Smooth muscle cell (in vitro differentiated cells): ENCODE measurements around the gene VWA2. TPM values are rescaled to one million over a fixed set of nuclear protein-coding genes. Genes with fewer than 3 reads are reported as not detected.

Experiments used
- DNase-seq: peaks from one replicate; lab custom pipeline; 2025; ENCODE audit not compliant: unreplicated experiment; lab: John Stamatoyannopoulos, UW
- H2AFZ ChIP-seq: fragments of 200-600 bp; sonication (generic); 2 replicates; pipeline ENCODE4 v1.6.0; 2016; ENCODE audit warnings: antibody characterized with exemption, low read depth, mild to moderate bottlenecking
- H3F3A ChIP-seq: fragments of 200-600 bp; sonication (generic); 2 replicates; pipeline ENCODE4 v1.6.0; 2017; ENCODE audit warnings: antibody characterized with exemption, low read depth
- H3K27ac ChIP-seq: fragments of 200-600 bp; sonication (generic); 2 replicates; pipeline ENCODE4 v1.5.1; 2016; ENCODE audit warnings: low read depth, mild to moderate bottlenecking
- H3K27me3 ChIP-seq: fragments of 200-600 bp; sonication (generic); 2 replicates; pipeline ENCODE4 v1.6.1; 2016; ENCODE audit warnings: low read depth, mild to moderate bottlenecking
- H3K36me3 ChIP-seq: fragments of 200-600 bp; sonication (generic); 2 replicates; pipeline ENCODE4 v1.5.1; 2016; ENCODE audit warnings: low read depth
- H3K4me1 ChIP-seq: fragments of 200-600 bp; sonication (generic); 2 replicates; pipeline ENCODE4 v1.5.1; 2016; ENCODE audit warnings: low read depth
- H3K4me2 ChIP-seq: fragments of 200-600 bp; sonication (generic); 2 replicates; pipeline ENCODE4 v1.6.0; 2016; ENCODE audit warnings: mild to moderate bottlenecking
- H3K4me3 ChIP-seq: fragments of 200-600 bp; sonication (generic); 2 replicates; pipeline ENCODE4 v1.5.1; 2016; ENCODE audit warnings: mild to moderate bottlenecking
- H3K79me2 ChIP-seq: fragments of 200-600 bp; sonication (generic); 2 replicates; pipeline ENCODE4 v1.6.0; 2016; ENCODE audit warnings: low read depth, mild to moderate bottlenecking
- H3K9ac ChIP-seq: fragments of 200-600 bp; sonication (generic); 2 replicates; pipeline ENCODE4 v1.6.0; 2016; ENCODE audit warnings: low read depth
- H3K9me3 ChIP-seq: fragments of 200-600 bp; sonication (generic); replicated peaks from 2 replicates; pipeline ENCODE4 v1.5.1; 2016; ENCODE audit warnings: low read depth
- H4K20me1 ChIP-seq: fragments of 200-600 bp; sonication (generic); 2 replicates; pipeline ENCODE4 v1.6.0; 2016; ENCODE audit warnings: low read depth
- CTCF ChIP-seq: fragments of 200-600 bp; sonication (generic); IDR thresholded peaks from 2 replicates; pipeline ENCODE4 v1.5.1; 2017; ENCODE audit warnings: borderline replicate concordance, mild to moderate bottlenecking, antibody characterized with exemption; ENCODE audit not compliant: insufficient read depth, poor library complexity, severe bottlenecking
- WGBS: methylation state at CpG from one replicate; pipeline ENCODE4 v1.1.7; 2016; ENCODE audit warnings: low lambda C conversion rate; 5-methylcytosine and 5-hydroxymethylcytosine counted together
- polyA plus RNA-seq: library from polyadenylated mRNA; unstranded; fragments of >200 nt; fragmentation: Nextera tagmentation; extraction: Ambion mirVana; gene quantifications from 2 replicates; pipeline ENCODE4 v1.2.1, GENCODE V29; 2016
- total RNA-seq: library from RNA; depleted of rRNA; stranded (reverse); fragments of >200 nt; gene quantifications from 2 replicates; pipeline ENCODE4 v1.2.3, GENCODE V29; 2014

The VWA2 gene
- total and polyA plus RNA-seq, 2 experiments from 2014 or later = 0.06 to 0.36 TPM

DNA sequence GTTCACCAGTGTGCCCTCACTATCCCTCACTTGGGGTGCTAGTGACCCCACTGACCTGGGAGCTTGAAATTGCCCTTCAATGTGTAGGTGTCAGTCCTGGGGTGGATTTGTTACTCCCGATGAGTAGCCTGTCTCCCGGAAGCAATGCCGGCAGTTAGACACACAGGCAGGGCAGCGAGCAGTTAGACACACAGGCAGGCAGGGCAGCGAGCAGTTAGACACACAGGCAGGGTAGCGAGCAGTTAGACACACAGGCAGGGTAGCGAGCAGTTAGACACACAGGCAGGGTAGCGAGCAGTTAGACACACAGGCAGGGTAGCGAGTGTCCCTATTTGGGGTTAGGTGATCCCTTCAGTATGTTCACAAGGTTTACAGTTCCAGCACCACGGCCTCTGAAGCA is 44.0 kb downstream of the VWA2 start:
- no peak for DNase-seq
- H4K20me1 ChIP-seq = no peaks in the 10 kb centered on the region
- no peaks in the 10 kb centered on the region for H3K9me3 ChIP-seq
- no peaks in the 10 kb centered on the region for H3F3A ChIP-seq
- WGBS = 94% methylated on average over 10 of the region's 10 CpGs
- no peaks in the 10 kb centered on the region for H3K4me1 ChIP-seq
- no peaks in the 10 kb centered on the region for H3K79me2 ChIP-seq
- H3K27ac ChIP-seq = no peak overlapping the region
- no peaks in the 10 kb centered on the region for H3K27me3 ChIP-seq
- H3K4me3 ChIP-seq = no peak overlapping the region
- no peak overlapping the region for H2AFZ ChIP-seq
- H3K9ac ChIP-seq = no peak overlapping the region
- no peak for TF ChIP-seq CTCF
- H3K4me2 ChIP-seq = no peak overlapping the region
- H3K36me3 ChIP-seq = no peaks in the 10 kb centered on the region

DNA sequence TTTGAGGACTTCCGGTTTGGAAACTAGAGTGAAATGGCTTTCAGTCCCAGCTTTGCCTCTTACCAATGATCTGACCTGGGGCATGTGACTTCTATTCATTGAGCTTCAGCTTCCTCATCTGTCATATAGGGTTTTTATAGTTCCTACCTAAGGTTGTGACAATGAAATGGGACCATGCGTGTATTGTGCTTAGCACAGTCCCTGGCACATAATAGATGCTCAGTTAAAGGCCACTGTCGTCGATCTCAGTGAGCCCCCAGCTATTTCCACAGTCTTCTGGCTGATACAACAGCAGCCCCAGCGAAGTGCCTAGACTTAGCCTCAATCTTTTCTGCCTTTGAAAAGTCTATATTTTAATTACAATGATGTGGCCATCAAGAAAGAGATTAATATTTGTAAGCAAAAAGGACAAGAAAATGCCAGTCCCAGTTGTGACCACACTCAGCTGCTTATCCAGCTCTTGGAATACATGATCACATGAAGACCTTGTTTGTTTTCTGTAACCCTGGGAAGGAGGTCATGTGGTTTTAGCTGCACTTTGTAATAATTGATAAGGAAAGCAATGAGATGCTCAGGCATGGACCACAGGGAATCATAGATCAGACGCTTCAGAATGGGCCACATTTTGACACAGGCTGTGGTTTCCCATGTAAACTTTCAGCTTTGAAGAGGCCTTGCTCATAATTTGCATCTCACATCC is 44.6 kb downstream of the VWA2 start:
- no peak for TF ChIP-seq CTCF
- H3F3A ChIP-seq = no peaks in the 10 kb centered on the region
- no peaks in the 10 kb centered on the region for H3K27me3 ChIP-seq
- no peaks in the 10 kb centered on the region for H3K36me3 ChIP-seq
- H3K27ac ChIP-seq = no peak overlapping the region
- no peak overlapping the region for H2AFZ ChIP-seq
- DNase-seq = no peak
- no peaks in the 10 kb centered on the region for H3K9me3 ChIP-seq
- H3K9ac ChIP-seq = no peak overlapping the region
- no peaks in the 10 kb centered on the region for H3K4me1 ChIP-seq
- WGBS = 93% methylated on average over 6 of the region's 6 CpGs
- H3K4me3 ChIP-seq = no peak overlapping the region
- no peak overlapping the region for H3K4me2 ChIP-seq
- no peaks in the 10 kb centered on the region for H3K79me2 ChIP-seq
- H4K20me1 ChIP-seq = no peaks in the 10 kb centered on the region

GRCh38 chr10:114284346-114285071 is 45.5 kb downstream of the VWA2 start:
- WGBS = 83% methylated on average over 13 of the region's 13 CpGs
- H4K20me1 ChIP-seq = no peaks in the 10 kb centered on the region
- H3K36me3 ChIP-seq = no peaks in the 10 kb centered on the region
- H3K79me2 ChIP-seq = no peaks in the 10 kb centered on the region
- H3K27ac ChIP-seq = no peak overlapping the region
- no peak for DNase-seq
- H3K27me3 ChIP-seq = no peaks in the 10 kb centered on the region
- H3F3A ChIP-seq = no peaks in the 10 kb centered on the region
- no peak overlapping the region for H3K4me3 ChIP-seq
- H3K9ac ChIP-seq = no peak overlapping the region
- H3K4me2 ChIP-seq = no peak overlapping the region
- no peak for TF ChIP-seq CTCF
- H3K4me1 ChIP-seq = no peaks in the 10 kb centered on the region
- no peaks in the 10 kb centered on the region for H3K9me3 ChIP-seq
- no peak overlapping the region for H2AFZ ChIP-seq
